Measurements from ENCODE around the gene GALNT12.
A peak's percentile ranks its signal among the peaks of the same experiment; 100 is the strongest.

The GALNT12 gene

DNA sequence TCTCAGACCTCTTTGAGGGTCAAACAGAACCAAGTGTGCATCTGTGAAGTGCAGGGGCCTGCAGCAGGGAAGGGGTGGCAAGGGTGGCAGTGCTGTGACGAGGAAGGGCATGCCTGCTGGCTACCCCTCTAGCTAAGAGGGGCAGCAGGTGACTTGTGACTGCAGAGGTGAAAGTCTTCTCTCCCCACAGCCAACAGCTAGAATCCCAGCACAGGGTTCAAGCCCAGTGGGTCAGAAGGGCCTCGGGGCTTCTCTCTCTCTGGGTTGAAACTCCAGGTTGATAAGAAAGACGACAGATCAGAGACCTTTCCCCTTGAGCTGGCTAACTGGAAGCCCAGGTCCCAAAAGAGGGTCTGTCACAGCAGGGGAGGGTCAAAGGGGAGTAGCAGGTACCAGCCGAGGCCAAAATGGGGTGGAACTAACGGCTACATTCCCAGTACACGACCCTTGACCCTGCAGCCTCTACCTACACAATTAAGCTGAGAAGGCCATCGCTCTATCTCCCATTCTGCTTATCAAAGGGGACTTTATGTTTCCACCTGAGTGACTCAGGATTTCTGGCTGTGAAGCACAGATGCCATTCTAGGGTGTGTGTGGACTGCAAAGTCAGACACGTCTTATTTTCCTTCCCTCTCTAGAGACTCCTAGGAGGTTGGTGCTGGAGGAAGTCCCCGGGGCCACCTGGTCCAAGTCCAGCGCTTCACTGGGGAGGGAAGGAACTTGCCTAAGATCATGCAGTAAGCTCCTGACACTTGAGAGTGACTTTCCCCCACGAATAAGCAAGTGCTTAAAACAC lies 25.7 kb upstream of the GALNT12 start:
- no peaks in the 10 kb centered on the region for H3K9me3 ChIP-seq (ENCODE audit: control insufficient read depth, low read length)
- 89 to 91% methylated on average over 11 of the region's 11 CpGs for WGBS, 2 experiments
- no peaks in the 10 kb centered on the region for H3K4me1 ChIP-seq (ENCODE audit: control insufficient read depth, insufficient read depth, low read length)
- no peaks in the 10 kb centered on the region for H3K27me3 ChIP-seq (ENCODE audit: control insufficient read depth, insufficient read depth, low read length, poor library complexity, severe bottlenecking)
- H3K27ac ChIP-seq (ENCODE audit: insufficient read depth, low read depth, low read length, poor library complexity, severe bottlenecking), result no peak overlapping the region
- H3K36me3 ChIP-seq (ENCODE audit: control insufficient read depth, insufficient read depth, low read length), result peaks cover 4% of the 10 kb centered on the region
- H3K4me3 ChIP-seq (ENCODE audit: insufficient read depth, low read depth, low read length), result no peak overlapping the region

GRCh38 chr9:98783518-98784226 lies 23.8 kb upstream of the GALNT12 start:
- no peaks in the 10 kb centered on the region for H3K4me1 ChIP-seq (ENCODE audit: control insufficient read depth, insufficient read depth, low read length)
- no peak overlapping the region for H3K27ac ChIP-seq (ENCODE audit: insufficient read depth, low read depth, low read length, poor library complexity, severe bottlenecking)
- WGBS, 2 experiments, result 95 to 96% methylated on average over 15 to 16 of the region's 16 CpGs
- H3K27me3 ChIP-seq (ENCODE audit: control insufficient read depth, insufficient read depth, low read length, poor library complexity, severe bottlenecking), result no peaks in the 10 kb centered on the region
- no peaks in the 10 kb centered on the region for H3K9me3 ChIP-seq (ENCODE audit: control insufficient read depth, low read length)
- peaks cover 8% of the 10 kb centered on the region for H3K36me3 ChIP-seq (ENCODE audit: control insufficient read depth, insufficient read depth, low read length)
- no peak overlapping the region for H3K4me3 ChIP-seq (ENCODE audit: insufficient read depth, low read depth, low read length)

DNA sequence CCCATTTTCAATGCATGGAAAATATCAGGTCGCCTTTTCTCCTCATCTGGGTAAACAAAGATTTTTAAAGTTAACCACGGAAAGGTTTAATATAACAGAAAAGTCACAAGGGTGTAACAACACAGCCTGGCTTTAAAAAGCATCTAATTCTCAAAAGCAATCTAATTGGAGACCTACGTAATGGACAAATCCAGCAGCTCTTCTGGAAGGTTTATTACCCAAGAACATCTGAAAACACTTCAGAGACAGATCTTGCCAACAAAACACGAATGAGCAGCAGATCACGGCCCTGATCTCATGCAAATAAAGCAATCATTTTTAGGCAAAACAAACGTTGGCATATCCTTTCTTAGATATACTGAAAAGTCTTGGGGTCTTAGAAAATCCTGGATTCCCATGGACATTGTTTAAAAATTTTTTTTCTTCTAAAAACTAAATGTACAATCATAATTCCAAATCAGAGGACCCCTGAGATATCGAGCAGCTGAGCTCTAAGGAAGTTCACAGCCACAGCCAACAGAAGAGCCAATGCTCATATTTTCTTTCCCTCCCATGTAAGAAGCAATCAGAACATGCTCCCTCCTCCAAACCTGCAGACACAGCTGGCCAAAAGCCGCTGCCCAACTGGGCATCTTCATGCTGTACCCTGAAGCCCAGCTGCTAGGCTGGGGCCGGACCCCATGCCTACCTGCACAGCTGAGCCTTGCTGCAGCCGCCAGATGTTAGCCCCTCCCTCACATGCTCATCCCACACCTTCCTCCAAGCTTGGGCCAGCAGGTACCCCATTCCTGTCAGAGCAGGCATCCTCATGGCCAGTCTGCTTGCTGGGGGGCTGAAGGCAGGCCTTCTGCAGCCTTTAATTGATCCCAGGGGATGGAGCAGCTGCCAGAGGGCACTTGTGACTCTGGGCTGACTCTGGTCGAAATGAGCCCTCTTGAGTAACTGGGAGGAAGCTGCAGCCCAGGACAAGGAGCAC lies 22.4 kb upstream of the GALNT12 start:
- peaks cover 8% of the 10 kb centered on the region for H3K36me3 ChIP-seq (ENCODE audit: control insufficient read depth, insufficient read depth, low read length)
- no peak overlapping the region for H3K27ac ChIP-seq (ENCODE audit: insufficient read depth, low read depth, low read length, poor library complexity, severe bottlenecking)
- H3K9me3 ChIP-seq (ENCODE audit: control insufficient read depth, low read length), result no peaks in the 10 kb centered on the region
- 92% methylated on average over 11 of the region's 11 CpGs for WGBS, 2 experiments
- no peaks in the 10 kb centered on the region for H3K4me1 ChIP-seq (ENCODE audit: control insufficient read depth, insufficient read depth, low read length)
- no peaks in the 10 kb centered on the region for H3K27me3 ChIP-seq (ENCODE audit: control insufficient read depth, insufficient read depth, low read length, poor library complexity, severe bottlenecking)
- no peak overlapping the region for H3K4me3 ChIP-seq (ENCODE audit: insufficient read depth, low read depth, low read length)

DNA sequence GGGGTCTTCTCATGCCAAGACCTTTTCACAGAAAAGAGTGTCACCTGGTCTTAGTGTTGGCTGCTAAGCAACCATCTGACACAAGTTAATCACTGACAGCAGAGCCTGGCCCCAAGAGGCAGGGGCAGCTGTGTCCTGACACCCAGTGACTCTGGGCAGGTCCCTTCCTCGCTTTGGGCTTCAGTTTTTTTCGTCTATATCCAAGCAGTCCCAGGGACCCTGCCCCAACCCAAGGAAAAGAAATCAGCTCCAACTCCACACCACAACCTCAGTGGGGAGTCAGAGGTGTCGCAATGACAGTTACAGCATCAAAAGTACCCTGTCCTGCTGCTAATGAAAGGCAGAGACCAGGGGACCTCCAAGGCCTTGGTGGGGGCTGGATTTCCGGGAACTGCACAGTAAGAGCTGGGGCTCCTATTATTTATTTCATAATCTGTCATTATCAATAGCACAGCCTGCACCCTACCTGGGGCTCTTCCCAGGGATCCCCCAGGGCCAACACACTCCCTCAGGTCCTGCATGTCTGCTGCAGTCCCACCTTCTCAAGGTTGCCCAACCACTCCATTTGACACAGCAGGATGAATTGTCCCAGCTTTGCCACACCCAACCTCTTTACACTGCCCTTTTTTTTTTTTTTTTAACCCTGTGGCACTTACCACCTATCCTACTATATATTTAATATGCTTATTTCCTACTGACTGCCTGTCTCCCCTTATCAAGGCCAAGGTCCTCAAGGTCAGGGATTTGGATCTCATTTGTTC lies 20.5 kb upstream of the GALNT12 start:
- Histone ChIP-seq H3K27ac (ENCODE audit: insufficient read depth, low read depth, low read length, poor library complexity, severe bottlenecking) (no peak overlapping the region), H3K9me3 (ENCODE audit: control insufficient read depth, low read length) (no peaks in the 10 kb centered on the region)

DNA sequence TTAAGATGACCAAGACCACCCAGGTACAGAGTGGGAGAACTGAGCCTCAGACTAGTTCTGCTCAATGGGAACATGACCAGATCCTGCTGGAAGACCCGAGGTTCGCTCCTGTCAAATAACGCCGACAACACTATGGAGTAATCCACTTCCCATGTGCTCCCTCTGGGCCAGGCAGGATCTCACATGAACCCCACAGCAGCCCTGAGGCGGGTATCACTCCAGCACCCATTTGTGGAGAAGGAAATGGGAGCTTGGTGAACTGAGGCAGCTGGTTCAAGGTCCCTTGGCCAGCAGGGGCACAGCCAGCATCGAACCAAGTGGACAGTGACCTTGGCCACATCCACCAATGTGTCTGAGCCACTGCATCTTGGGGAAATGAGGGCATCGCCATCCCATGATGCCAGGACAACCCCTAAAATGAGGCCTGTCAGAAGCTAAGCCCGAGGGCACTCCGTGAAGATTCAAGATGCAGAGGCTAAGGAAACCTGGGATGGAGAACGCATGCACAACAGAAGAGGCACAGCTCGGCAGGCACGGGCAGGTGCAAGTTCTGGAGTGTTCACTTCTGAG lies 19.6 kb upstream of the GALNT12 start:
- Histone ChIP-seq H3K9me3 (ENCODE audit: control insufficient read depth, low read length) (no peaks in the 10 kb centered on the region), H3K36me3 (ENCODE audit: control insufficient read depth, insufficient read depth, low read length) (peaks cover 4% of the 10 kb centered on the region), H3K27me3 (ENCODE audit: control insufficient read depth, insufficient read depth, low read length, poor library complexity, severe bottlenecking) (no peaks in the 10 kb centered on the region), H3K27ac (ENCODE audit: insufficient read depth, low read depth, low read length, poor library complexity, severe bottlenecking) (no peak overlapping the region), H3K4me3 (ENCODE audit: insufficient read depth, low read depth, low read length) (no peak overlapping the region), H3K4me1 (ENCODE audit: control insufficient read depth, insufficient read depth, low read length) (peaks cover 10% of the 10 kb centered on the region)
- 94 to 96% methylated on average over 12 of the region's 12 CpGs for WGBS, 2 experiments

More for the DNA sequence above, 20.5 kb upstream of the GALNT12 start:
- 93 to 98% methylated on average over 4 of the region's 4 CpGs for WGBS, 2 experiments
- peaks cover 5% of the 10 kb centered on the region for H3K36me3 ChIP-seq (ENCODE audit: control insufficient read depth, insufficient read depth, low read length)
- no peak overlapping the region for H3K4me3 ChIP-seq (ENCODE audit: insufficient read depth, low read depth, low read length)
- H3K27me3 ChIP-seq (ENCODE audit: control insufficient read depth, insufficient read depth, low read length, poor library complexity, severe bottlenecking), result no peaks in the 10 kb centered on the region
- peaks cover 8% of the 10 kb centered on the region for H3K4me1 ChIP-seq (ENCODE audit: control insufficient read depth, insufficient read depth, low read length)

- Histone ChIP-seq H3K27me3 (ENCODE audit: control insufficient read depth, insufficient read depth, low read length, poor library complexity, severe bottlenecking) (no peaks in the 10 kb centered on the region), H3K27ac (ENCODE audit: insufficient read depth, low read depth, low read length, poor library complexity, severe bottlenecking) (no peak overlapping the region), H3K4me3 (ENCODE audit: insufficient read depth, low read depth, low read length) (no peak overlapping the region), H3K36me3 (ENCODE audit: control insufficient read depth, insufficient read depth, low read length) (peaks cover 4% of the 10 kb centered on the region), H3K9me3 (ENCODE audit: control insufficient read depth, low read length) (no peaks in the 10 kb centered on the region), H3K4me1 (ENCODE audit: control insufficient read depth, insufficient read depth, low read length) (peaks cover 15% of the 10 kb centered on the region)
- WGBS, 2 experiments, result 94 to 96% methylated on average over 5 of the region's 5 CpGs
These were observed 17.9 kb upstream of the GALNT12 start for GRCh38 chr9:98789483-98790133.

GRCh38 chr9:98790134-98790841 lies 17.2 kb upstream of the GALNT12 start:
- H3K27ac ChIP-seq (ENCODE audit: insufficient read depth, low read depth, low read length, poor library complexity, severe bottlenecking), result no peak overlapping the region
- H3K36me3 ChIP-seq (ENCODE audit: control insufficient read depth, insufficient read depth, low read length), result peaks cover 4% of the 10 kb centered on the region
- 96% methylated on average over 25 of the region's 25 CpGs for WGBS, 2 experiments
- H3K4me1 ChIP-seq (ENCODE audit: control insufficient read depth, insufficient read depth, low read length), result peaks cover 21% of the 10 kb centered on the region
- H3K4me3 ChIP-seq (ENCODE audit: insufficient read depth, low read depth, low read length), result no peak overlapping the region
- no peaks in the 10 kb centered on the region for H3K27me3 ChIP-seq (ENCODE audit: control insufficient read depth, insufficient read depth, low read length, poor library complexity, severe bottlenecking)
- no peaks in the 10 kb centered on the region for H3K9me3 ChIP-seq (ENCODE audit: control insufficient read depth, low read length)

DNA sequence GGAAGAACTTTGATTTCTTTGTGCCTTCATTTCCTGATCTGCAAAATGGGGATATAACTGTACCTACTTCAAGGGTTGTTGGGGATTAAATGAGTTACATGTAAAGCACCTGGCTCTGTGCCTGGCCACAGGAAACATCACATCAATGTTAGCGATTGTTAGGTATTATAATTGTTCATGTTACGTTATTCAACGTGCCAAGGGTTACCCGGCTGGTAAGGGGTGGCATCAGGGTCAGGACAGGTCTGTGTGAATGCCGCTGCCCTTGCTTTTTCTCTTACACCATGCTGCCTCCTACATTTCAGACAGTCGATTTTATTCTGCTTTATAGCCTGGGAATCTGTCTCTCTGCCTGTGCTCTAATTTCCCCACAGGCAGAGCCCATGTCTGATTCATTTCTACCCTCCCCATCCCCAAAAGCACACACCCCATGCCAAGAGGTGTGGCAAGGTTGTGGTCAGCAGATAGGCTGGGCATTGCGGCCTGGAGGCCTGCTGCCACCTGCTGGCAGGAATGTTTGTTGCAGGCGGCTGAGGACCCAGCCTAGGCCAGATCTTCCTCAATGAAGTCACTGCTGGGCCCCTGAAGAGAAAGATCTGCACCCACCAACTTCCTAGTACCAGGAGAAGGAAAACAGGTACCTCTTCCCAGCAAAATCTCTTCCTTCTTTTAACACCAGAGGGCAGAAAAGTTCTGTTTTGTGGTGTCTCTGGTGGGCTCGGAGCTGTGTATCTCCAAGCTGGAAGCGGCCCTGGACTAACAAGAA lies 16.4 kb upstream of the GALNT12 start:
- no peak overlapping the region for H3K4me3 ChIP-seq (ENCODE audit: insufficient read depth, low read depth, low read length)
- peak overlapping the region; percentile 60 for H3K27ac ChIP-seq (ENCODE audit: insufficient read depth, low read depth, low read length, poor library complexity, severe bottlenecking)
- H3K27me3 ChIP-seq (ENCODE audit: control insufficient read depth, insufficient read depth, low read length, poor library complexity, severe bottlenecking), result no peaks in the 10 kb centered on the region
- peaks cover 4% of the 10 kb centered on the region for H3K36me3 ChIP-seq (ENCODE audit: control insufficient read depth, insufficient read depth, low read length)
- no peaks in the 10 kb centered on the region for H3K9me3 ChIP-seq (ENCODE audit: control insufficient read depth, low read length)
- 66 to 70% methylated on average over 10 of the region's 10 CpGs for WGBS, 2 experiments
- peaks cover 21% of the 10 kb centered on the region for H3K4me1 ChIP-seq (ENCODE audit: control insufficient read depth, insufficient read depth, low read length)
